Hematopoietic multipotent progenitor cell treated with erythropoietin and hydrocortisone succinate and interleukin-3 and kit ligand, for 8 days (in vitro differentiated cells): ENCODE results near the gene CFAP70.
"Not testable (repeated sequence)": the region's sequence is repeated elsewhere in the genome, so short reads cannot be mapped to it uniquely, and the experiment has no call there.

Source experiments
- DNase-seq: peaks from one replicate; pipeline ENCODE4 v3.0.0-alpha.2; 2015

CFAP70 gene

DNA sequence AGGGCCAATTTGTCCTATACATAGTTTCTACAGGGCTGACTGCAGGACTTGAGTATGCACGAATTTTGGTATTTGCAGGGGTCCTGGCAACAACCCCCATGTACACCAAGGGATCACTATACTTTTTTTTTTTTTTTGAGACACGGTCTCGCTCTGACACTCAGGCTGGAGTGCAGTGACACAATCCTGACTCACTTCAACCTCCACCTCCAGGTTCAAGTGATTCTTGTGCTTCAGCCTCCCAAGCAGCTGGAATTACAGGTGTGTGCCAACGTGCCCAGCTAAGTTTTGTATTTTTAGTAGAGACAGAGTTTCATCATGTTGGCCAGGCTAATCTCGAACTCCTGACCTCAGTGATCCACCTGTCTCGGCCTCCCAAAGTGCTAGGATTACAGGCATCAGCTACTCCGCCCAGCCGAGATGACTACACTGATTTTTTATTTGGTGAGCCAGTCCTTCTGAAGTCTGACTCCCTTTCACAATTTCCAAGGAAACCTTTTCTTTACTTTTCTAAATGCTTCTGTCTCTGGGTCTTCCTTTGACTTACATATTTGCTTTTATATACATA is 19.8 kb downstream of the CFAP70 start:
- no peak for DNase-seq

- DNase-seq: no peak
Measured at GRCh38 chr10:73333202-73333601, 25.5 kb downstream of the CFAP70 start.

DNA sequence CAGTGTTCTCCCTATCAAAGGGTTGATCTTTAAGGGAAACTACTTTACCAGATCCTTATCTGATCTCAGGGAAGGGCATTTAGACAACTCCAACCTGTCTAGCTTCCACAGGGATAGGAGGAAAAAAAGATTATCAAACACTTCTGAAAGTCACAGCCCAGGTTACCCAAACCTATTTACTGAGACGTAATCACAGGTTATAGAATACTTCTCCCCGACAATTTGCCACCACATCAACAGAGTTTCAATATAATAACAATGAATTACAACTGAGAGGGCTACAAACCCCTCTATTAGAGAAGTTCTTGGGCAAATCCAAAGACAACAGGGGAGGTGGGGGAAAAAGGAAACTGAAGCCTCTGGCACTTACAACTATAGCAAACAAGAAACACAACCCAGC is 26.3 kb downstream of the CFAP70 start:
- no peak for DNase-seq

- not testable (repeated sequence) for DNase-seq
Measured at GRCh38 chr10:73328523-73328922, 30.1 kb downstream of the CFAP70 start.

GRCh38 chr10:73325290-73325689 is 33.4 kb downstream of the CFAP70 start:
- not testable (repeated sequence) for DNase-seq

- not testable (repeated sequence) for DNase-seq
Measured at GRCh38 chr10:73323582-73323981, 35.1 kb downstream of the CFAP70 start.

- no peak for DNase-seq
Measured at GRCh38 chr10:73310475-73310874, 48.2 kb downstream of the CFAP70 start.

- DNase-seq: no peak
Measured at GRCh38 chr10:73307203-73307800, 51.4 kb downstream of the CFAP70 start.

GRCh38 chr10:73306171-73306708 is 52.4 kb downstream of the CFAP70 start:
- no peak for DNase-seq

DNA sequence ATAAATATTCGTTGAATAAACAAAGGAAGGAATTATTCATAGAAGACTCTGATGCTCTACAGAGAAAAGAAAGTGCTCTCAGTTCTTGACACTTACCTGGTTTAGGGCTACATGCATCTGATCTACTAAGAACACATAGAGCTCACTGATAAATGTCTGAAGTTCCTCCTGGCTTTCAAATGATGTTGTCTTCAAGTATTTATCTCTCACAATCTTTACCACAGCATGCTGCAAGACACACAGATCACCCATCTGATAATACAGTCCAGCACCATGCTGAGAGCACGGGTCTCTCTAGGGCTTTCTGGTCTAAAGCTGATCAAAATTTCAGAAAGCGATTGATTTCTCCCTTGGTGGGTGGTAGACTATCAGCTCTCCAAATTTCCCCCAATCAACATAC is 61.7 kb downstream of the CFAP70 start:
- no peak for DNase-seq

DNA sequence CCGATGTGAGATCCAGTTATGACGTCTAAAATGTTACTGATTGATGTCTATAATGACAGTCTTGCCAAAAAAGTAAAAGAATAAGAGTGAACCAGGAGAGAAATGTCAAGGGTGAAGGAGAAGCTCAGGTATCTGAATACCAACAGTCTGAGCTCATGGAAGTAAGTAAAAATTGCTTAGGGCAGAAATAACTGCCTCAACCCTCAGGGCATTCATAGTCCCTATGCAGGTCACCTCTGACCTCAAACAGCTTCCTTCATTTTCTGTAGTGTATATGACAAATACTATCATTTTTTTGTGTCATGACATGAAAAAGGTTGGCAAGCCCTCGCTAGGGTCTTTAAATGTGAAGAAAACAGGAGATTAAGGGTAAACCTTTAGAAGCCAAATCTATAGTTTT is 65.2 kb downstream of the CFAP70 start:
- no peak for DNase-seq

- DNase-seq: no peak
Measured at GRCh38 chr10:73289958-73290357, 68.7 kb downstream of the CFAP70 start.

- no peak for DNase-seq
Measured at GRCh38 chr10:73287441-73287840, 71.2 kb downstream of the CFAP70 start.

- DNase-seq: no peak
Measured at GRCh38 chr10:73281097-73281496, 77.6 kb downstream of the CFAP70 start.

GRCh38 chr10:73264423-73264822 is 94.2 kb downstream of the CFAP70 start:
- no peak for DNase-seq

- DNase-seq: peak; percentile 59
Measured at GRCh38 chr10:73263693-73264347, 94.8 kb downstream of the CFAP70 start.

DNA sequence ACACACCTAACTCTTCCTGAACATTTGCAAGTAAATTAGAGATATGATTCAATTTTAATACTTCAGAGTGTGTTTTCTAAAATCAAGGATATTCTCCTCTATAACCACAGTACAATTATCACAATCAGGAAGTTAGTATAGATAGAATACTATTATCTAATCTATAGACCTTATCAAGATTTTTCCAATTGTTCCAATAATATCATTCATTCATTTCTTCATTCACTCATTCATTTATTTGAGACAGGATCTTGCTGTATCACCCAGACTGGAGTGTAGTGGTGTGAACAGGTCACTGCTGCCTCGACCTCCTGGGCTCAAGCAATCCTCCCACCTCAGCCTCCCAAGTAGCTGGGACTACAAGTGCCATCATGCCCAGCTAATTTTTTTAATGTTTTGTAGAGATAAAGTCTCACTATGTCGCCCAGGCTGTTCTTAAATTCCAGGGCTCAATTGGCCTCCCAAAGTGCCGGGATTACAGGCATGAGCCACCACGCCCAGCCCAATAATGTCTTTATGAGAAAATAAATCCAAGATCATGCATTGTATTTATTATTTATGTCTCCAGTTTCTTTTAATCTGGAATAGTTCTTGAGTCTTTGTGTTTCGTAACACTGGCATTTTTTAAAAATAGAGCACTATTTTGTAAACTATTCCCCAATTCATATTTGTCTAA is 95.6 kb downstream of the CFAP70 start:
- no peak for DNase-seq

GRCh38 chr10:73262105-73262730 is 96.4 kb downstream of the CFAP70 start:
- DNase-seq: peak; percentile 75

DNA sequence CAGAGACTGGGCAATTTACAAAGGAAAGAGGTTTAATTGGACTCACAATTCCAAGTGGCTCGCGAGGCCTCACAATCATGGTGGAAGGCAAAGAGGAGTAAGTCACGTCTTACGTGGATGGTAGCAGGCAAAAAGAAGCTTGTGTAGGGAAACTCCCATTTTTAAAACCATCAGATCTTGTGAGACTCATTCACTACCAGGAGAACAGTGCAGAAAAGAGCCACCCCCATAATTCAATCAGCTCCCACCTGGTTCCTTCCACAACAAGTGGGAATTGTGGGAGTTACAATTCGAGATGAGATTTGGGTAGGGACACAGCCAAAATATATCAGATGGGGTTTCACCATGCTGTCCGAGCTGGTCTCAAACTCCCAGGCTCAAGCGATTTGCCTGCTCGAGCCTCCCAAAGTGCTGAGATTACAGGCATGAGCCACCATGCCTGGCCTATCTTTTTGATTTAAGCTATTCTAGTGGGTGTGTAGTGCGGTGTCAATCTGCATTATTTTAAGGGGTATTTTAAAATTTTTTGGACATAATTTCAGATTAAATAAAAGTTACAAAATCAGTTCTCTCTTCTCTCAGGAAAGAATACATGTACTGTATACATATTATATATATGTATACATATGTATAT is 97.2 kb downstream of the CFAP70 start:
- DNase-seq: no peak

GRCh38 chr10:73258612-73259011 is 100.1 kb downstream of the CFAP70 start:
- DNase-seq: not testable (repeated sequence)

- peak; percentile 61 for DNase-seq
Measured at GRCh38 chr10:73253225-73253555, 105.5 kb downstream of the CFAP70 start.

- DNase-seq: peak; percentile 98
Measured at GRCh38 chr10:73252445-73253224, 106.0 kb downstream of the CFAP70 start, which contains the start of gene MRPS16. MRPS16 (minus strand) TSS chr10:73252644; CDS start chr10:73252482, 162 bp downstream.
